Body of pancreas (tissue), 4 donors: ENCODE data around the gene GRK7. TPM values are rescaled to one million over a fixed set of nuclear protein-coding genes. Genes with fewer than 3 reads are reported as not detected.

Experiments used
- ATAC-seq: fragments of 150-250 bp; one replicate; pipeline ENCODE4 v1.9.1; 2016
- DNase-seq, 4 donors: peaks; one replicate each; pipeline ENCODE4 v3.0.0-alpha.2; 2019
- H3K27ac ChIP-seq, 4 donors: fragments of 200-600 bp; sonication (generic); 1 replicate in 3 of 4; 2 replicates in 1 of 4; pipeline versions ENCODE4 v1.5.1 to v1.6.1; 2016 to 2019; ENCODE audit warnings: mild to moderate bottlenecking in 1 of 4, mixed read lengths in 1 of 4, moderate library complexity in 1 of 4
- H3K27me3 ChIP-seq, 2 donors: fragments of 200-600 bp; sonication (generic); one replicate each; pipeline ENCODE4 v1.6.0; 2016; ENCODE audit warnings: mild to moderate bottlenecking in 1 of 2
- H3K36me3 ChIP-seq, 2 donors: fragments of 200-600 bp; sonication (generic); replicated peaks in 1 of 2; 2 replicates each; pipeline ENCODE4 v1.5.1; 2016; ENCODE audit warnings: low read depth in 2 of 2; ENCODE audit not compliant: insufficient read depth in 1 of 2
- H3K4me1 ChIP-seq: fragments of 200-600 bp; sonication (generic); one replicate; pipeline ENCODE4 v1.6.0; 2016
- H3K4me3 ChIP-seq, 2 donors: fragments of 200-600 bp; sonication (generic); 1 replicate in 1 of 2; 2 replicates in 1 of 2; pipeline ENCODE4 v1.5.1; 2016 to 2019
- H3K9me3 ChIP-seq, 3 donors: fragments of 200-600 bp; sonication (generic); 1 replicate in 2 of 3; 2 replicates in 1 of 3; pipeline ENCODE4 v1.5.1; 2016
- POLR2A ChIP-seq, 3 donors: fragments of 450-650 bp; IDR thresholded peaks; one replicate each; pipeline ENCODE4 v1.6.1; 2016; ENCODE audit warnings: antibody characterized with exemption in 3 of 3, mild to moderate bottlenecking in 2 of 3
- WGBS, 2 donors: methylation state at CpG; one replicate each; pipeline ENCODE4 v1.1.5; 2017; 5-methylcytosine and 5-hydroxymethylcytosine counted together
- intact Hi-C: fragments of 100-400 bp; cut with DNase I; formaldehyde crosslinking; loops from one replicate; pipeline ENCODE4 v1.15.1; 2023
- total RNA-seq, 2 donors: library from RNA; depleted of rRNA; stranded (reverse); fragments of >200 nt; gene quantifications; one replicate each; pipeline ENCODE4 v1.1.0, GENCODE V29; 2016
- TF ChIP-seq, protein P1 (sequence below), 7 experiments: fragments of 450-650 bp in 4 of 7; fragments of 200-600 bp in 3 of 7; sonication (generic) in 3 of 7; IDR thresholded peaks; one replicate each; pipeline ENCODE4 v1.5.1; 2016 to 2019; ENCODE audit warnings: antibody characterized with exemption in 7 of 7

Gene GRK7
- total RNA-seq, 2 donors from 2014 or later = not detected

- ATAC-seq (peak; percentile 95), DNase-seq (peak; percentile 95 to 96 (median 96))
- H3K27me3 ChIP-seq = no peaks in the 10 kb centered on the region
- peaks cover 27% of the 10 kb centered on the region for H3K4me1 ChIP-seq
- H3K4me3 ChIP-seq = peak within 1 kb of the TSS; percentile 69 to 99
- no peaks in the 10 kb centered on the region for H3K36me3 ChIP-seq
- H3K27ac ChIP-seq = peak within 1 kb of the TSS; percentile 81 to 96 (median 88)
- intact Hi-C loops = no loop called here
- peak; percentile 74 to 92 (median 90) for TF ChIP-seq POLR2A (IDR thresholded peaks at IDR 0.05)
- TF ChIP-seq, protein P1, sequence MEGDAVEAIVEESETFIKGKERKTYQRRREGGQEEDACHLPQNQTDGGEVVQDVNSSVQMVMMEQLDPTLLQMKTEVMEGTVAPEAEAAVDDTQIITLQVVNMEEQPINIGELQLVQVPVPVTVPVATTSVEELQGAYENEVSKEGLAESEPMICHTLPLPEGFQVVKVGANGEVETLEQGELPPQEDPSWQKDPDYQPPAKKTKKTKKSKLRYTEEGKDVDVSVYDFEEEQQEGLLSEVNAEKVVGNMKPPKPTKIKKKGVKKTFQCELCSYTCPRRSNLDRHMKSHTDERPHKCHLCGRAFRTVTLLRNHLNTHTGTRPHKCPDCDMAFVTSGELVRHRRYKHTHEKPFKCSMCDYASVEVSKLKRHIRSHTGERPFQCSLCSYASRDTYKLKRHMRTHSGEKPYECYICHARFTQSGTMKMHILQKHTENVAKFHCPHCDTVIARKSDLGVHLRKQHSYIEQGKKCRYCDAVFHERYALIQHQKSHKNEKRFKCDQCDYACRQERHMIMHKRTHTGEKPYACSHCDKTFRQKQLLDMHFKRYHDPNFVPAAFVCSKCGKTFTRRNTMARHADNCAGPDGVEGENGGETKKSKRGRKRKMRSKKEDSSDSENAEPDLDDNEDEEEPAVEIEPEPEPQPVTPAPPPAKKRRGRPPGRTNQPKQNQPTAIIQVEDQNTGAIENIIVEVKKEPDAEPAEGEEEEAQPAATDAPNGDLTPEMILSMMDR (IDR thresholded peaks at IDR 0.05) = peak; percentile 84 to 99 (median 96)
- H3K9me3 ChIP-seq = no peaks in the 10 kb centered on the region
- 0% methylated on average over 26 to 81 of the region's 81 CpGs for WGBS, 2 donors
Observed at GRCh38 chr3:141738022-141738890, 25.0 kb upstream of the GRK7 start, which contains the start of gene RNF7. TSS of gene RNF7 (plus strand) at chr3:141738298. CDS start at chr3:141738342, 44 bp downstream.

DNA sequence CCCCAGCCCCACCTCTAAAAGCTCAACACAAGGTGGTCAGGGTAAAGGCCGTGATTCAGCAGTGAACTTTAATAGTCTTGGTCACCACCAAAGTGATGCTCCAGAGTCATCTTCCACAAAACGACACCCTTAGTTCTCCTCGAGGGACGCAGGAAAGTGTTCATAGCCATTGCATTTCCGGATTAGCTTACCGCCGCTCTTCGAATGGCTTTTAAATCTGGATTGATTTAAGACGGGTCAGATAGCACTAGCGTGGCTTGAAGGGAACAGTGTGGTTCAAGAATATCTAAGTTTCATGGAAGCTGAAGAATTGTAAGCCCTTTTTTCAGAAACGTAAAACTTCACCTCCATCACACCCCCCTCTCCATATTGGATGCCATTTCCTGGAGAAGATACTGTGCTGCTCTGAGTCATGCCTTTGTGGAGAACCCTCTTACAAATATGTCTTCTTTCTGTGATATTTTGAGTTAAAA is 24.3 kb upstream of the GRK7 start:
- ATAC-seq = no peak
- intact Hi-C loops = no loop called here
- TF ChIP-seq POLR2A (IDR thresholded peaks at IDR 0.05) = no peak
- TF ChIP-seq, protein P1 (IDR thresholded peaks at IDR 0.05) = no peak
- Histone ChIP-seq H3K4me3 (peak overlapping the region; percentile 69 to 99), H3K27me3 (no peaks in the 10 kb centered on the region), H3K36me3 (no peaks in the 10 kb centered on the region), H3K4me1 (peaks cover 27% of the 10 kb centered on the region), H3K9me3 (no peaks in the 10 kb centered on the region), H3K27ac (peak overlapping the region; percentile 81 to 96 (median 88))
- peak in 2 of 4 donors; percentile 8 to 9 for DNase-seq
- 0 to 1% methylated on average over 10 to 11 of the region's 11 CpGs for WGBS, 2 donors

DNA sequence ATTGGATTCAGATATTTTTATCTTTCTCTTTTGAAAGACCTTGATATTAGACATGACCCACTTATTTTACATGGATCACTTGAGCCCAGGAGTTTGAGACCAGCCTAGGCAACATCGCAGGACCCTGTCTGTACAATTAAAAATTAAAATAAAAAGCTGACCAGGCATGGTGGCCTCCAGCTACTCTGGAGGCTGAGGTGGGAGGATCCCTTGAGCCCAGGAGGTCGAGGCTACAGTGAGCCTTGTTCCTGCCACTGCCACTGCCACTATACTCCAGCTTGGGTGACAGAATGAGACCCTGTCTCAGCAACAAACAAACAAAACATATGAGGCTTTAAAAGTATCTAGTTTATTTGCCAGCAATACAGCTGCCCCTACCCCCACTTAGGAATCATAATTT is 23.5 kb upstream of the GRK7 start:
- no peaks in the 10 kb centered on the region for H3K9me3 ChIP-seq
- 73 to 96% methylated on average over 2 of the region's 2 CpGs for WGBS, 2 donors
- intact Hi-C loops = no loop called here
- ATAC-seq (no peak), DNase-seq (no peak)
- H3K4me1 ChIP-seq = peaks cover 27% of the 10 kb centered on the region
- H3K27ac ChIP-seq = peak overlapping the region in 1 of 4 donors; percentile 96
- TF ChIP-seq POLR2A (IDR thresholded peaks at IDR 0.05) = no peak
- peaks cover 0 to 3% of the 10 kb centered on the region in 2 donors for H3K36me3 ChIP-seq
- no peak overlapping the region for H3K4me3 ChIP-seq
- no peaks in the 10 kb centered on the region for H3K27me3 ChIP-seq

GRCh38 chr3:141740349-141740748 is 22.9 kb upstream of the GRK7 start:
- Histone ChIP-seq H3K27ac (no peak overlapping the region), H3K4me1 (peaks cover 27% of the 10 kb centered on the region)

DNA sequence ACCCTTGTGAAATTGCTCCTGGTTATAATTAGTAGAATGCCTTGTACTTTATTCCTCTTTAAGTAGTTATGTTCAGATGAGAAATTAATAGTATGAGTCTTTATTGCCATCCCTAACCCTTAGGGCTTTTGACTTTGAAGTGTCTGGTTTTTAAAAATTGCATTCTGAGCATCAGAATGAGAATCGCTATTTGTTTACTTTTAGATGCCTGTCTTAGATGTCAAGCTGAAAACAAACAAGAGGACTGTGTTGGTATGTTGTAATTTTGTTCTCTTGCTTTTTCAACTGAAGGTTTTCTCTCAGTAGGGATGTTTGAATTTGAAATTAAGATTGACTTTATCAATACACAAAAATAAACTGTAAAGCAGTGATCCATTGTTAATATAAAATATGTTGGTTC is 19.9 kb upstream of the GRK7 start:
- peaks cover 0 to 16% of the 10 kb centered on the region in 2 donors for H3K36me3 ChIP-seq
- TF ChIP-seq POLR2A (IDR thresholded peaks at IDR 0.05) = no peak
- TF ChIP-seq, protein P1 (IDR thresholded peaks at IDR 0.05) = no peak
- intact Hi-C loops = no loop called here
- H3K27ac ChIP-seq = no peak overlapping the region
- H3K4me1 ChIP-seq = peaks cover 27% of the 10 kb centered on the region
- no peak overlapping the region for H3K4me3 ChIP-seq
- ATAC-seq (no peak), DNase-seq (no peak)
- H3K27me3 ChIP-seq = no peaks in the 10 kb centered on the region
- H3K9me3 ChIP-seq = no peaks in the 10 kb centered on the region
- 13 to 15% methylated on average over 1 of the region's 1 CpG for WGBS, 2 donors

More at GRCh38 chr3:141740349-141740748, 22.9 kb upstream of the GRK7 start:
- Histone ChIP-seq H3K27me3 (no peaks in the 10 kb centered on the region), H3K9me3 (no peaks in the 10 kb centered on the region), H3K36me3 (peaks cover 0 to 9% of the 10 kb centered on the region in 2 donors), H3K4me3 (no peak overlapping the region)
- intact Hi-C loops = no loop called here
- DNase-seq = no peak
- ATAC-seq = no peak
- no peak for TF ChIP-seq POLR2A (IDR thresholded peaks at IDR 0.05)
- TF ChIP-seq, protein P1 (IDR thresholded peaks at IDR 0.05) = no peak
